ENCODE results near the gene LONRF2.

LONRF2 gene

GRCh38 chr2:100256849-100257248 is 65.5 kb downstream of the LONRF2 start:
- Histone ChIP-seq H3K4me3 (no peak overlapping the region), H3K36me3 (no peaks in the 10 kb centered on the region), H3K9me3 (no peaks in the 10 kb centered on the region), H3K27me3 (no peaks in the 10 kb centered on the region), H3K27ac (no peak overlapping the region), H3K4me1 (peaks cover 0 to 15% (median 8%) of the 10 kb centered on the region in 4 donors)
- peak in 1 of 2 donors; percentile 17 for DNase-seq
- no peak for TF ChIP-seq CTCF (IDR thresholded peaks at IDR 0.05)
- intact Hi-C loops (cut with DNase I; ENCODE audit: low total_unique reads) = no loop called here

- peak in 1 of 2 donors; percentile 54 for DNase-seq
- no peaks in the 10 kb centered on the region for H3K36me3 ChIP-seq
- H3K4me1 ChIP-seq = peaks cover 0 to 15% (median 8%) of the 10 kb centered on the region in 4 donors
- H3K4me3 ChIP-seq = no peak overlapping the region
- H3K27me3 ChIP-seq = no peaks in the 10 kb centered on the region
- no peak overlapping the region for H3K27ac ChIP-seq
- intact Hi-C loops (cut with DNase I; ENCODE audit: low total_unique reads) = no loop called here
- no peak for TF ChIP-seq CTCF (IDR thresholded peaks at IDR 0.05)
- H3K9me3 ChIP-seq = no peaks in the 10 kb centered on the region
Observed at GRCh38 chr2:100256416-100256815, 65.9 kb downstream of the LONRF2 start.

GRCh38 chr2:100254646-100255210 is 67.6 kb downstream of the LONRF2 start:
- Histone ChIP-seq H3K4me1 (peaks cover 0 to 15% (median 8%) of the 10 kb centered on the region in 4 donors), H3K27me3 (no peaks in the 10 kb centered on the region), H3K27ac (no peak overlapping the region), H3K4me3 (no peak overlapping the region), H3K36me3 (no peaks in the 10 kb centered on the region), H3K9me3 (no peaks in the 10 kb centered on the region)
- no peak for DNase-seq
- intact Hi-C loops (cut with DNase I; ENCODE audit: low total_unique reads) = no loop called here
- no peak for TF ChIP-seq CTCF (IDR thresholded peaks at IDR 0.05)

GRCh38 chr2:100253786-100254185 is 68.5 kb downstream of the LONRF2 start:
- Histone ChIP-seq H3K9me3 (no peaks in the 10 kb centered on the region), H3K27me3 (no peaks in the 10 kb centered on the region), H3K36me3 (no peaks in the 10 kb centered on the region), H3K4me1 (peaks cover 0 to 15% (median 8%) of the 10 kb centered on the region in 4 donors), H3K4me3 (no peak overlapping the region), H3K27ac (no peak overlapping the region)
- intact Hi-C loops (cut with DNase I; ENCODE audit: low total_unique reads) = no loop called here
- DNase-seq = peak in 1 of 2 donors; percentile 17
- no peak for TF ChIP-seq CTCF (IDR thresholded peaks at IDR 0.05)

- Histone ChIP-seq H3K36me3 (no peaks in the 10 kb centered on the region), H3K27ac (no peak overlapping the region), H3K4me3 (no peak overlapping the region), H3K27me3 (no peaks in the 10 kb centered on the region), H3K9me3 (no peaks in the 10 kb centered on the region), H3K4me1 (peaks cover 0 to 10% (median 7%) of the 10 kb centered on the region in 4 donors)
- TF ChIP-seq CTCF (IDR thresholded peaks at IDR 0.05) = no peak
- intact Hi-C loops (cut with DNase I; ENCODE audit: low total_unique reads) = no loop called here
- DNase-seq = no peak
Observed at GRCh38 chr2:100252811-100253698, 69.2 kb downstream of the LONRF2 start.

Measured in tibial artery (tissue), 4 donors.